ACC112 (cell line): ENCODE data around the gene CCNE1.
A peak's percentile ranks its signal among the peaks of the same experiment; 100 is the strongest.

Experiments
- H2AFZ ChIP-seq: fragments of 200-600 bp; sonication (generic); one replicate; pipeline ENCODE4 v1.6.0; 2017; ENCODE audit warnings: antibody characterized with exemption, low read length; ENCODE audit not compliant: unreplicated experiment
- H3K27ac ChIP-seq: fragments of 200-600 bp; sonication (generic); 2 replicates; pipeline ENCODE4 v1.5.1; 2014; ENCODE audit warnings: low read depth, mild to moderate bottlenecking, antibody characterized with exemption, low read length, moderate library complexity
- H3K27me3 ChIP-seq: fragments of 200-600 bp; sonication (generic); 2 replicates; pipeline ENCODE4 v1.6.1; 2014; ENCODE audit warnings: mild to moderate bottlenecking, antibody characterized with exemption, low read length, moderate library complexity, mixed read lengths; ENCODE audit not compliant: insufficient read depth
- H3K36me3 ChIP-seq: fragments of 200-600 bp; sonication (generic); 2 replicates; pipeline ENCODE4 v1.6.1; 2016; ENCODE audit warnings: mild to moderate bottlenecking, antibody characterized with exemption, low read length, moderate library complexity, mixed read lengths; ENCODE audit not compliant: insufficient read depth
- H3K4me1 ChIP-seq: fragments of 200-600 bp; sonication (generic); one replicate; pipeline ENCODE4 v1.6.1; 2016; ENCODE audit warnings: low read length, mixed read lengths; ENCODE audit not compliant: insufficient read depth, unreplicated experiment, control insufficient read depth
- H3K4me3 ChIP-seq: fragments of 200-600 bp; sonication (generic); 2 replicates; pipeline ENCODE4 v1.5.1; 2014; ENCODE audit warnings: mild to moderate bottlenecking, low read depth, low read length
- H3K79me2 ChIP-seq: fragments of 200-600 bp; sonication (generic); one replicate; pipeline ENCODE4 v1.6.0; 2016; ENCODE audit warnings: low read length; ENCODE audit not compliant: control insufficient read depth, unreplicated experiment, insufficient read depth

CCNE1 gene

GRCh38 chr19:29805031-29805965 lies 6.5 kb upstream of the CCNE1 start:
- peaks cover 7% of the 10 kb centered on the region for H3K4me1 ChIP-seq
- no peaks in the 10 kb centered on the region for H3K79me2 ChIP-seq
- no peak overlapping the region for H3K4me3 ChIP-seq
- H3K27me3 ChIP-seq: no peaks in the 10 kb centered on the region
- no peaks in the 10 kb centered on the region for H3K36me3 ChIP-seq
- no peak overlapping the region for H3K27ac ChIP-seq
- H2AFZ ChIP-seq: no peak overlapping the region

- no peak overlapping the region for H2AFZ ChIP-seq
Observed at GRCh38 chr19:29806098-29806866, 5.5 kb upstream of the CCNE1 start.

GRCh38 chr19:29807178-29807577 lies 4.6 kb upstream of the CCNE1 start:
- Histone ChIP-seq H3K27ac (no peak overlapping the region), H2AFZ (no peak overlapping the region), H3K27me3 (no peaks in the 10 kb centered on the region), H3K79me2 (no peaks in the 10 kb centered on the region), H3K4me3 (no peak overlapping the region), H3K4me1 (peaks cover 11% of the 10 kb centered on the region), H3K36me3 (no peaks in the 10 kb centered on the region)

More at GRCh38 chr19:29806098-29806866, 5.5 kb upstream of the CCNE1 start:
- no peaks in the 10 kb centered on the region for H3K36me3 ChIP-seq
- no peak overlapping the region for H3K27ac ChIP-seq
- no peak overlapping the region for H3K4me3 ChIP-seq
- H3K27me3 ChIP-seq: no peaks in the 10 kb centered on the region
- H3K79me2 ChIP-seq: no peaks in the 10 kb centered on the region
- H3K4me1 ChIP-seq: peaks cover 11% of the 10 kb centered on the region

GRCh38 chr19:29807870-29808405 lies 3.9 kb upstream of the CCNE1 start:
- H2AFZ ChIP-seq: no peak overlapping the region
- peaks cover 11% of the 10 kb centered on the region for H3K4me1 ChIP-seq
- no peak overlapping the region for H3K27ac ChIP-seq
- H3K79me2 ChIP-seq: no peaks in the 10 kb centered on the region
- no peaks in the 10 kb centered on the region for H3K27me3 ChIP-seq
- H3K4me3 ChIP-seq: no peak overlapping the region
- no peaks in the 10 kb centered on the region for H3K36me3 ChIP-seq

GRCh38 chr19:29809795-29810503 lies 1.8 kb upstream of the CCNE1 start:
- no peak overlapping the region for H3K27ac ChIP-seq
- no peaks in the 10 kb centered on the region for H3K36me3 ChIP-seq
- no peak overlapping the region for H2AFZ ChIP-seq

GRCh38 chr19:29810504-29810871 lies 1.3 kb upstream of the CCNE1 start:
- H3K4me3 ChIP-seq: peak overlapping the region; percentile 77
- H3K27ac ChIP-seq: no peak overlapping the region
- no peaks in the 10 kb centered on the region for H3K27me3 ChIP-seq

More at GRCh38 chr19:29809795-29810503, 1.8 kb upstream of the CCNE1 start:
- H3K4me1 ChIP-seq: peaks cover 11% of the 10 kb centered on the region
- no peaks in the 10 kb centered on the region for H3K79me2 ChIP-seq
- no peak overlapping the region for H3K4me3 ChIP-seq
- H3K27me3 ChIP-seq: no peaks in the 10 kb centered on the region

GRCh38 chr19:29812080-29812880 lies 489 bp downstream of the CCNE1 start:
- Histone ChIP-seq H3K79me2 (no peaks in the 10 kb centered on the region), H3K4me1 (peaks cover 4% of the 10 kb centered on the region), H3K36me3 (peaks cover 1% of the 10 kb centered on the region; the same call in 1 of the 2 replicates), H3K4me3 (peak overlapping the region; percentile 78), H2AFZ (peak overlapping the region; percentile 68), H3K27ac (no peak overlapping the region), H3K27me3 (no peaks in the 10 kb centered on the region)

More at GRCh38 chr19:29810504-29810871, 1.3 kb upstream of the CCNE1 start:
- no peaks in the 10 kb centered on the region for H3K36me3 ChIP-seq
- H2AFZ ChIP-seq: no peak overlapping the region
- H3K79me2 ChIP-seq: no peaks in the 10 kb centered on the region
- H3K4me1 ChIP-seq: peaks cover 9% of the 10 kb centered on the region

GRCh38 chr19:29812881-29813275 lies 1.1 kb downstream of the CCNE1 start:
- Histone ChIP-seq H3K4me3 (peak overlapping the region; percentile 78), H3K36me3 (peaks cover 3% of the 10 kb centered on the region; the same call in 1 of the 2 replicates), H3K27me3 (no peaks in the 10 kb centered on the region), H2AFZ (peak overlapping the region; percentile 68), H3K27ac (no peak overlapping the region), H3K79me2 (no peaks in the 10 kb centered on the region), H3K4me1 (peaks cover 4% of the 10 kb centered on the region)

GRCh38 chr19:29813642-29814041 lies 1.9 kb downstream of the CCNE1 start:
- H3K4me1 ChIP-seq: peaks cover 4% of the 10 kb centered on the region

More at GRCh38 chr19:29813642-29814041, 1.9 kb downstream of the CCNE1 start:
- H3K36me3 ChIP-seq: peaks cover 3% of the 10 kb centered on the region; the same call in 1 of the 2 replicates
- H3K27ac ChIP-seq: no peak overlapping the region
- no peaks in the 10 kb centered on the region for H3K27me3 ChIP-seq
- no peak overlapping the region for H2AFZ ChIP-seq
- H3K4me3 ChIP-seq: no peak overlapping the region
- H3K79me2 ChIP-seq: no peaks in the 10 kb centered on the region
